CD4-positive, alpha-beta T cell treated with Interleukin-17A for 1 hour (primary cell): Measurements from ENCODE around the gene KIAA1217.

ENCODE experiments used
- DNase-seq: peaks from one replicate; pipeline ENCODE4 v3.0.0-alpha.2; 2020

The KIAA1217 gene

DNA sequence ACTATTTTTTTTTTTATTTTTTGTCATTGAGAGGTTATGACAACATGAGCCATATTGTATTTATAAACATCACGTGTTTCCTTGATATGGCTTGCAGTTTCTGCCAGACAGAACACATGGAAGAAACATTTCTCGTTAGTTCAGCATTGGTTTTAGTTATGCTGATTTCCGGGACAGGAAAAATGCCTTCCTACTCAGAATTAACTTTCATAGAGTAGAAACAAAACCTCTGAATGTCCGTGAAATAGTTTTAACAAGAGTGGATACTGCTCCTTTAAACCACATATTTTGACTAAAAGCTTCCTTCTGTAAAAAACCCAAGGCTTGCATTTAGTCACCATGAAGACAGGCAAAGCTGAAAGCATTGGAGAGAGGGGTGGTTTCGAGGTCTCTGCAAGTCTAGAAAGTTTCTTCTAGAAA, 240.4 kb downstream of the KIAA1217 start:
- no peak for DNase-seq

DNA sequence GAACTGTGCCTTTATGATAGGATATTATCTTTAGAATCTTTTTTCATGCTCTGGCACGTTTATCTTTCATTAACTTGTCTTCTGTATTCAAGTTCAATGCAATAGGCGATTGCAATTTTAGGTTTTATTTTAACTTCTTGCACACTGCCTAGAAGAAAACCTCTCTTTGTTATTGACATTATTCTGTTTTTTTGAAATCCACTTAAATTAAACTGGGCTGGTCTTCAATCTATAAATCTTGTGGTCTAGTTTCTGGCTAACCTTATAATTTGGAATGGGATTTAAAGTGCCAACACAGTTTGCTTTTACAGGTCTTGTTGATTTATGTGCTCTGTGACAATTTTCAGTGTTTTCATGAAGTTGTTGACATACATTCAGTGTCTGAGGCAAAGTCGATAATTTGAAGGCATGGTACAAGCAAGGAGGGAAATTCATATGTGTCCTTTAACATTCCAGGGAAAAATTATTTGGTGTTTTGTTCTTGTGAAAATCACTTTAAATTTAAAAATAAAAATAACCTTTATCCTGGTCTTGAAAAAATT, 240.9 kb downstream of the KIAA1217 start:
- no peak for DNase-seq

GRCh38 chr10:24451325-24451820, 242.4 kb downstream of the KIAA1217 start:
- no peak for DNase-seq

- DNase-seq = no peak
Measured at GRCh38 chr10:24452030-24452429, 243.1 kb downstream of the KIAA1217 start.

GRCh38 chr10:24453404-24453830, 244.5 kb downstream of the KIAA1217 start:
- DNase-seq = no peak

DNA sequence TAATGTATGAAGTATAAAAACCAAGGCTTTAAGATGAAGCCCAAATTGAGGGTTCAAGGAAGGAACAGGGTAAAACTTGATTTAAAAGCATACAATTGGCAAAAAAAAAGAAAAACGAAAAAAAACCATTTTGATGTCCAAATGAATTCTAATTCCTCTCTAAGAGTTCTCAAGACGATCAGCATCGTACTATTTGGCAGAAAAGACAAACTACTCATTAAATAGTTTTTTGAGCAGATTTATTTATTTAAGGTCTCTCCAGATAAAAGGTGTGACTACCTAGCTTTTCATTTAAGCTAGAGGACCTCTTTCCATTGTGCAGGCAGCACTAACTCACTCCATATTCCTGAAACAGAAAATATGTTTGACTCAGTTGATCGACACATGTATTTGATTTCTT, 245.0 kb downstream of the KIAA1217 start:
- DNase-seq = no peak

GRCh38 chr10:24455447-24455846, 246.5 kb downstream of the KIAA1217 start:
- no peak for DNase-seq

GRCh38 chr10:24456322-24456721, 247.4 kb downstream of the KIAA1217 start:
- DNase-seq = no peak

GRCh38 chr10:24457661-24458318, 248.9 kb downstream of the KIAA1217 start:
- no peak for DNase-seq

DNA sequence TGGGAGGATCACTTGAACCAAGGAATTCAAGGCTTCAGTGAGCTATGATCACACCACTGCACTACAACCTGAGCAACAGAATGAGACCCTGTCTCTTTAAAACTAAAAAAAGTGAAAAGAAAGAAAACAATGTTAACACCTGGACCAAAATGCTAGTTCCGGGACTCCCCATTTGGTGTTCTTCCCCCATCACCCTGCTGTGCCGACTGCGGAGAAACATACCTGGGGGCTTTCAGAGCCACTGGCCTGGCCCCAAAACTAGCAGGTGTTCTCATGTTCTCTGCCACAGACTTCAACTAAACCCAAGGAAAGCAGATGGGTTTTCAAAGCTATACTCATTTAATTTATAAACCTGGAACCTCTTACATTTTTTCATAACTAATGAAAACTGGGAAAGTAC, 250.9 kb downstream of the KIAA1217 start:
- no peak for DNase-seq

DNA sequence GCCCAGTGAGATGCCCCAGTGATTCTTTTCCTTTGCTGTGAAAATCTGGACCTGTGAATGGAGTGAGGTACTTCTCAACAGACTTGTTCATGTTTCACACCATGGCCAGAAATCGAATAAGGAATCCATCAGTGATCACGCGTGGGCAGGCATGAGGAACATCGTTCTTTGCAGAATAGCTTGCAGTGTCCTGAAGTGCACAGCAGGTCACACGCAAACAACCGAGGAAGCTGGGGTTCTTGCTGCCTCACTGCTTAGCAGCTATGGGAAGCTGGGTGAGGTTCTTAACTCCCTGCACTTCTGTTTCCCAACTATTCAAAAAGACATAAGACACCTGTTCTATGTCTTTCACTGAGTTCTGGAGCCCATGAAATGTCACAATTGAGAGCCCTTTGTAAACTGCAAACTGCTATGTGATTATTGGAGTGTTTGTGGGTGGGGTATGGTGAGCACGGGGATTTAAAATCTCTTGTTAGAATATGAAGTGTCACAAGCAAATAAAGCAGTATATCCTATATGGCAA, 253.4 kb downstream of the KIAA1217 start:
- no peak for DNase-seq

DNA sequence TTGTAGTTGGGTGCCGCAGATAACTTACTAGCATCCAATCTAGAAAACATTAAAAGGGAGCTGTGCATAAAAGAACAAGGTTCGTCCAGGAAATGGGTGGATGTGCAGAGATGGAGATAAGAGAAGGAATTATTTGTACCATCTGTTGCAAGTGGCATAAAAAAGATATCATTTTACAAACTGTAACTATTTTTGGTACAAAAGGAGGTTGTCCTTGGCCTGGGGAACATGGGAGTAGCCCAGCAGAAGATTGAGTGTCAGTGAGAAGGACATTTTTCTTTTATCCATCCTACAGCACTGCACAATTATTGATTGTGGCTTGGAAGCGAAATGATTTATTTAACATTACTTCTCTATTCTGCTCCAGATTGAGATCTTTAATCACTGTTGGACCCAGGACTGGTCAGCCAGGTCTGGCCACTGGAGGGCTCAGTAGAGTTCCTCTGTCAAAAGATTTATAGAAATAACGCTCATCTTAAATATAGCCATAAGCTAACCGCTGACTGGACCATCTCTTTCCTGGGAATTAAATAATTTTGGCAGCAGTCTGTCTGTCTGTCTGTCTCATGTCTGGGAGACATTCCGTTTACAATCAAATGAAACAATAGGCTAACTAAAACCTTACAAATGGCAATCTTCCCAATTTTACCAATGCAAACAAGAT, 254.1 kb downstream of the KIAA1217 start:
- no peak for DNase-seq

- peak; percentile 19 for DNase-seq
Measured at GRCh38 chr10:24463611-24464426, 254.9 kb downstream of the KIAA1217 start.

DNA sequence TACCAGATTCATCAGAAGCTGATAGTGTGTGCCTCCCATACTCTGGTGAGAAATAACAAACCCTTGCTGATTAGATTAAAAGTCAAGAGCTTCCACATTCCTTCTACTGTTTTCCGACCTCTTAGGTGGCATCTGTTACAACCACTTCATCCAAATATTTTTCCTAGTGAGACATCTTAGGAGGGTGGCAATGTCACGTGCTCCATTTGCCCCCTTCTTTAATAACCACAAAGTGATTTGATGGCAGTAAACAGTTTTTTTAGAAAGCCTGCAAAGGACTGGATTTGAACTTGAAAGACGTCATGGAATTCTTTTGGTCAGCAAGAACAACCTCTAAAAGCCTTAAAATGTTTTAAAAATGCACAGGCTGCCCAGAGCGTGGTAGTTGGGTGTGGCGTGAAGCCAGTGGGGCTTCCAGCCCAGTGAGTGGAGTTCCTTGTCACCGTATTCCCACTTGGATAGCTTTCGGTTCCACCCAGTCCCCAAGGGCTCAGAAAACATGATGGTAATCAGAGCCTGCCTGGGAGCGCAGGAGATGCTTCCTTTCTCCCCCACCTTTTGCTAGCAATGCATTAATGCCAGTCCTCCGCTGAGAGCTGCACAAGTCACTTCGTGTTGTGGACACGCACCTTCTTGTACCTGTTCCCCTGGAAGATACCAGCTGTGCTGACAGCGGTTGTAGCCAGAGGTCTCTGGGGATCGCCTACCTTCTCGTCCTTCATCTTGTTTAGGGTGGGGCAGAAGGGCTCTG, 256.4 kb downstream of the KIAA1217 start:
- no peak for DNase-seq

DNA sequence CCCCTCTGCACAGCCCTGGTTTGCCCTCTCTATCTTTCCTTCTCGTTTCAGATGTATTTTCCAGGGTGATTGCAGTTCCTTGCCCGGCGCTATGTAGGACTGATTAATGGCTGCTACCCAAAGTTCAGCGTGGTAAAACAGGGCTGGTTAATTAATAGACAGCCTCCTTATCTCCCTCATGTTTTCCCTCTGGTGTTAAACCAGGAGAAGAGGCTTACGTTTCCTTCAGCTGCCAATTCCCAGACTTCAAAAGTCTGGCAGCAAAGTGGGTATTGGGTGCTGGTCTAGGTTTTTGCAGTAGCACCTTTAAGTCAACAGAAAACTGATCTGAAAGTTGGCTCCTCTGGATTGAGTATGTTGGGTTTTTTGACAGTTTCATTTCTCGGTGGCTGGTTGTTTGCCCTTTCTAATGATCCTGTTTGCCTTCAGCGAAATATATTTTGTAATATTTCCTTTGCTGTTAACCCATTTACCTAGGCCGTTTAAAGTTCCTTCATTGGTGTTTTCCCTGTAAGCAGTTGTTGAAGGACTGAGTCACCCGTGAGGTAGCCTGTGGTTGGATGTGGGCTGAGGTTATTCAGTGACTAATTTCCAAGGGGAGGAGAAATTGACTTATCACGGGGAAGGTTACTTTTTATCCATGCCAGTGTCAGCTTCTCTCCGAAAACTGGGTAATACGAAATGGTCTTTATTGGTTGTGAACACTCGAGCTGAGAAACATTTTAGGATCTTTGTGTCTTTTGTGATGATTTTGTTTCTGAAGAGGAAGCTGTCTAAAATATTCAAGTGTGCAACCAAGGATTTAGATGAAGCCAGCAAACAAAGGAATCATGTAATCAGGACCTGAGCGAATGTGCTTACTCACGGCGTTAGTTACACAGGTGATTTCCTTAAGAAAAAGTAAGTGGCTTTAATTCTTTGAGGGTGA, 257.2 kb downstream of the KIAA1217 start:
- peak; percentile 22 for DNase-seq

- DNase-seq = no peak
Measured at GRCh38 chr10:24467136-24467535, 258.2 kb downstream of the KIAA1217 start.

GRCh38 chr10:24467605-24468004, 258.7 kb downstream of the KIAA1217 start:
- no peak for DNase-seq

GRCh38 chr10:24468281-24468751, 259.4 kb downstream of the KIAA1217 start:
- no peak for DNase-seq

GRCh38 chr10:24469993-24470392, 261.1 kb downstream of the KIAA1217 start:
- no peak for DNase-seq

DNA sequence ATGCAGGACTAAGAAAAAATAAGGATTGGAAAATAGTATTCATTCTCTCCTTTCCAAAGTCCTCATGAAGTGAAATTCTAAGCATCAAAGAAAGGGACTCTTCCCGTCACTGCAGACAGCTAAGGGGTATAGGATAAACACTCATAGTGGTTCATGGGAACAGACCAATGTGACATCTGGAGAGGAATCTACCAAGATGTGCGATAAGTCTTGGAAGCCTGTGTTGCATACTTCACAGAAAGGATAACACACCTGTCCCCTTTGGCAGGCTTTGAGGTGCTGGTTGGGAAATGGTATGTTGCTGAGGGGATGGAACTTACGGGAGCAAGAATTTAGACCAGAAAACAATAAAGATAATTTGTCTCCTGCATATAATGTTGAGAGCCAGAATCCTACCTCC, 266.7 kb downstream of the KIAA1217 start:
- no peak for DNase-seq
